ENCODE data around the gene NMNAT2.
"Not testable (repeated sequence)": the region's sequence is repeated elsewhere in the genome, so short reads cannot be mapped to it uniquely, and the experiment has no call there.

Gene NMNAT2

GRCh38 chr1:183245357-183245756 is 172.8 kb downstream of the NMNAT2 start:
- in situ Hi-C loops (cut with MboI; ENCODE audit: low sequenced_read_pairs) = no loop called here

GRCh38 chr1:183244466-183244865 is 173.7 kb downstream of the NMNAT2 start:
- in situ Hi-C loops (cut with MboI; ENCODE audit: low sequenced_read_pairs) = no loop called here

- in situ Hi-C loops (cut with MboI; ENCODE audit: low sequenced_read_pairs) = no loop called here
Measured at GRCh38 chr1:183243161-183244050, 174.8 kb downstream of the NMNAT2 start.

GRCh38 chr1:183242556-183242955 is 175.6 kb downstream of the NMNAT2 start:
- in situ Hi-C loops (cut with MboI; ENCODE audit: low sequenced_read_pairs) = no loop called here

- in situ Hi-C loops (cut with MboI; ENCODE audit: low sequenced_read_pairs) = no loop called here
Measured at GRCh38 chr1:183241471-183241870, 176.7 kb downstream of the NMNAT2 start.

- in situ Hi-C loops (cut with MboI; ENCODE audit: low sequenced_read_pairs) = not testable (repeated sequence)
Measured at GRCh38 chr1:183240853-183241252, 177.3 kb downstream of the NMNAT2 start.

GRCh38 chr1:183240526-183240825 is 177.7 kb downstream of the NMNAT2 start:
- in situ Hi-C loops (cut with MboI; ENCODE audit: low sequenced_read_pairs) = no loop called here

- in situ Hi-C loops (cut with MboI; ENCODE audit: low sequenced_read_pairs) = no loop called here
Measured at GRCh38 chr1:183239793-183240525, 178.2 kb downstream of the NMNAT2 start.

GRCh38 chr1:183239220-183239742 is 178.9 kb downstream of the NMNAT2 start:
- in situ Hi-C loops (cut with MboI; ENCODE audit: low sequenced_read_pairs) = no loop called here

GRCh38 chr1:183238071-183238470 is 180.1 kb downstream of the NMNAT2 start:
- in situ Hi-C loops (cut with MboI; ENCODE audit: low sequenced_read_pairs) = no loop called here

- in situ Hi-C loops (cut with MboI; ENCODE audit: low sequenced_read_pairs) = no loop called here
Measured at GRCh38 chr1:183237046-183237445, 181.1 kb downstream of the NMNAT2 start.

- in situ Hi-C loops (cut with MboI; ENCODE audit: low sequenced_read_pairs) = no loop called here
Measured at GRCh38 chr1:183236158-183236725, 181.9 kb downstream of the NMNAT2 start.

GRCh38 chr1:183235503-183235902 is 182.7 kb downstream of the NMNAT2 start:
- in situ Hi-C loops (cut with MboI; ENCODE audit: low sequenced_read_pairs) = no loop called here

GRCh38 chr1:183234660-183235476 is 183.3 kb downstream of the NMNAT2 start:
- in situ Hi-C loops (cut with MboI; ENCODE audit: low sequenced_read_pairs) = no loop called here

GRCh38 chr1:183233113-183233512 is 185.1 kb downstream of the NMNAT2 start:
- in situ Hi-C loops (cut with MboI; ENCODE audit: low sequenced_read_pairs) = no loop called here

GRCh38 chr1:183231545-183231944 is 186.6 kb downstream of the NMNAT2 start:
- in situ Hi-C loops (cut with MboI; ENCODE audit: low sequenced_read_pairs) = no loop called here

- in situ Hi-C loops (cut with MboI; ENCODE audit: low sequenced_read_pairs) = no loop called here
Measured at GRCh38 chr1:183230413-183230812, 187.8 kb downstream of the NMNAT2 start.

GRCh38 chr1:183228347-183229220 is 189.6 kb downstream of the NMNAT2 start:
- in situ Hi-C loops (cut with MboI; ENCODE audit: low sequenced_read_pairs) = no loop called here

GRCh38 chr1:183227422-183228346 is 190.5 kb downstream of the NMNAT2 start:
- in situ Hi-C loops (cut with MboI; ENCODE audit: low sequenced_read_pairs) = no loop called here
